Activated T-helper 2 cell treated with anti-CD3 and anti-CD28 coated beads, Interferon-gamma antibody, Interleukin-2, Interleukin-4, amounts not matched to agents 10 μg/mL and 5 μg/mL and 100 μg/mL, durations not matched to agents 14 hours and 24 hours and 36 hours (primary cell): ENCODE data around the gene PPEF2. TPM values are rescaled to one million over a fixed set of nuclear protein-coding genes. Genes with fewer than 3 reads are reported as not detected.
"Not testable (repeated sequence)": the region's sequence is repeated elsewhere in the genome, so short reads cannot be mapped to it uniquely, and the experiment has no call there.

Experiments
- DNase-seq: peaks from one replicate; pipeline ENCODE4 v3.0.0; 2021; ENCODE audit warnings: low spot score
- H3K27ac Mint-ChIP-seq: one replicate; pipeline ENCODE4 v1.8.0; 2021; ENCODE audit warnings: mixed read lengths
- H3K27me3 Mint-ChIP-seq: one replicate; pipeline ENCODE4 v1.8.0; 2021; ENCODE audit warnings: low read depth, mixed read lengths
- H3K36me3 Mint-ChIP-seq: one replicate; pipeline ENCODE4 v1.8.0; 2021; ENCODE audit warnings: low read depth, mixed read lengths
- H3K4me1 Mint-ChIP-seq: one replicate; pipeline ENCODE4 v1.8.0; 2021; ENCODE audit warnings: low read depth, mixed read lengths
- H3K4me3 Mint-ChIP-seq: one replicate; pipeline ENCODE4 v1.8.0; 2021; ENCODE audit warnings: low read depth, mild to moderate bottlenecking, moderate library complexity, mixed read lengths
- H3K9me3 Mint-ChIP-seq: one replicate; pipeline ENCODE4 v1.8.0; 2021; ENCODE audit warnings: mixed read lengths
- intact Hi-C: fragments of 100-400 bp; cut with micrococcal nuclease; formaldehyde crosslinking; loops from one replicate; pipeline ENCODE4 v1.15.1; 2023
- total RNA-seq: library from RNA; stranded (reverse); gene quantifications from 2 replicates; pipeline ENCODE4 v1.2.3, GENCODE V29; 2022

Gene PPEF2
- total RNA-seq, 1 donor from 2014 or later = not detected

GRCh38 chr4:75920327-75920726, 18.1 kb upstream of the PPEF2 start:
- peaks cover 4% of the 10 kb centered on the region for H3K4me1 Mint-ChIP-seq
- no peak overlapping the region for H3K27ac Mint-ChIP-seq
- no peak for DNase-seq
- intact Hi-C loops = no loop called here
- H3K4me3 Mint-ChIP-seq = no peak overlapping the region
- H3K9me3 Mint-ChIP-seq = no peaks in the 10 kb centered on the region
- peaks cover 47% of the 10 kb centered on the region for H3K36me3 Mint-ChIP-seq
- H3K27me3 Mint-ChIP-seq = no peaks in the 10 kb centered on the region

- no peak overlapping the region for H3K4me3 Mint-ChIP-seq
- DNase-seq = no peak
- peaks cover 4% of the 10 kb centered on the region for H3K4me1 Mint-ChIP-seq
- no peaks in the 10 kb centered on the region for H3K9me3 Mint-ChIP-seq
- no peak overlapping the region for H3K27ac Mint-ChIP-seq
- intact Hi-C loops = loop anchor here (10.0 kb wide), 1 partner anchor 145 kb away; no protein-coding TSS in a partner anchor
- H3K27me3 Mint-ChIP-seq = no peaks in the 10 kb centered on the region
- H3K36me3 Mint-ChIP-seq = peaks cover 43% of the 10 kb centered on the region
These were observed 17.7 kb upstream of the PPEF2 start for GRCh38 chr4:75919920-75920319.

- peak; percentile 18 for DNase-seq
- no peak overlapping the region for H3K27ac Mint-ChIP-seq
- H3K4me3 Mint-ChIP-seq = no peak overlapping the region
- no peaks in the 10 kb centered on the region for H3K9me3 Mint-ChIP-seq
- peaks cover 1% of the 10 kb centered on the region for H3K4me1 Mint-ChIP-seq
- no peaks in the 10 kb centered on the region for H3K27me3 Mint-ChIP-seq
- intact Hi-C loops = loop anchor here (2.0 to 10.0 kb wide), 2 partner anchors 25 to 149 kb away; partner anchors contain the start of gene NAAA
- H3K36me3 Mint-ChIP-seq = peaks cover 29% of the 10 kb centered on the region
These were observed 13.9 kb upstream of the PPEF2 start for GRCh38 chr4:75916091-75916661.

GRCh38 chr4:75912968-75913367, 10.7 kb upstream of the PPEF2 start:
- DNase-seq = no peak
- Mint-ChIP-seq H3K4me1 (peaks cover 1% of the 10 kb centered on the region), H3K36me3 (peaks cover 18% of the 10 kb centered on the region), H3K27me3 (no peaks in the 10 kb centered on the region), H3K4me3 (no peak overlapping the region), H3K27ac (no peak overlapping the region), H3K9me3 (no peaks in the 10 kb centered on the region)
- intact Hi-C loops = loop anchor here (10.0 kb wide), 1 partner anchor 152 kb away; no protein-coding TSS in a partner anchor

- intact Hi-C loops = loop anchor here (10.0 kb wide), 1 partner anchor 154 kb away; no protein-coding TSS in a partner anchor
- not testable (repeated sequence) for H3K4me1 Mint-ChIP-seq
These were observed 8.6 kb upstream of the PPEF2 start for GRCh38 chr4:75910831-75911230.

GRCh38 chr4:75909405-75909804, 7.2 kb upstream of the PPEF2 start:
- H3K36me3 Mint-ChIP-seq = peaks cover 14% of the 10 kb centered on the region
- intact Hi-C loops = no loop called here
- no peaks in the 10 kb centered on the region for H3K4me1 Mint-ChIP-seq
- no peak for DNase-seq
- H3K4me3 Mint-ChIP-seq = no peak overlapping the region
- no peak overlapping the region for H3K27ac Mint-ChIP-seq
- H3K27me3 Mint-ChIP-seq = no peaks in the 10 kb centered on the region
- H3K9me3 Mint-ChIP-seq = no peaks in the 10 kb centered on the region

More at GRCh38 chr4:75910831-75911230, 8.6 kb upstream of the PPEF2 start:
- peaks cover 14% of the 10 kb centered on the region for H3K36me3 Mint-ChIP-seq
- DNase-seq, H3K27me3 Mint-ChIP-seq, H3K9me3 Mint-ChIP-seq, H3K27ac Mint-ChIP-seq, H3K4me3 Mint-ChIP-seq: not testable (repeated sequence)

GRCh38 chr4:75908555-75908954, 6.3 kb upstream of the PPEF2 start:
- H3K27ac Mint-ChIP-seq = no peak overlapping the region
- H3K4me1 Mint-ChIP-seq = no peaks in the 10 kb centered on the region
- H3K9me3 Mint-ChIP-seq = no peaks in the 10 kb centered on the region
- H3K27me3 Mint-ChIP-seq = no peaks in the 10 kb centered on the region
- no peak for DNase-seq
- H3K4me3 Mint-ChIP-seq = no peak overlapping the region
- peaks cover 9% of the 10 kb centered on the region for H3K36me3 Mint-ChIP-seq
- intact Hi-C loops = no loop called here

GRCh38 chr4:75907966-75908365, 5.7 kb upstream of the PPEF2 start:
- no peaks in the 10 kb centered on the region for H3K4me1 Mint-ChIP-seq
- no peaks in the 10 kb centered on the region for H3K9me3 Mint-ChIP-seq
- intact Hi-C loops = no loop called here
- no peak overlapping the region for H3K4me3 Mint-ChIP-seq
- no peaks in the 10 kb centered on the region for H3K27me3 Mint-ChIP-seq
- H3K36me3 Mint-ChIP-seq = peaks cover 9% of the 10 kb centered on the region
- no peak overlapping the region for H3K27ac Mint-ChIP-seq
- no peak for DNase-seq

GRCh38 chr4:75904076-75904475, 1.8 kb upstream of the PPEF2 start:
- DNase-seq = no peak
- Mint-ChIP-seq H3K27me3 (peaks cover 15% of the 10 kb centered on the region), H3K4me3 (no peak overlapping the region), H3K4me1 (no peaks in the 10 kb centered on the region), H3K36me3 (no peaks in the 10 kb centered on the region), H3K27ac (no peak overlapping the region), H3K9me3 (no peaks in the 10 kb centered on the region)
- intact Hi-C loops = no loop called here

GRCh38 chr4:75898536-75898935, 3.7 kb downstream of the PPEF2 start:
- H3K4me3 Mint-ChIP-seq = no peak overlapping the region
- H3K27me3 Mint-ChIP-seq = peaks cover 18% of the 10 kb centered on the region
- intact Hi-C loops = no loop called here
- no peaks in the 10 kb centered on the region for H3K36me3 Mint-ChIP-seq
- no peaks in the 10 kb centered on the region for H3K9me3 Mint-ChIP-seq
- no peak overlapping the region for H3K27ac Mint-ChIP-seq
- DNase-seq = no peak
- no peaks in the 10 kb centered on the region for H3K4me1 Mint-ChIP-seq

- Mint-ChIP-seq H3K4me1 (no peaks in the 10 kb centered on the region), H3K9me3 (no peaks in the 10 kb centered on the region), H3K4me3 (no peak overlapping the region), H3K27me3 (peaks cover 11% of the 10 kb centered on the region), H3K36me3 (no peaks in the 10 kb centered on the region), H3K27ac (no peak overlapping the region)
- no peak for DNase-seq
- intact Hi-C loops = no loop called here
These were observed 6.4 kb downstream of the PPEF2 start for GRCh38 chr4:75895744-75896314.

GRCh38 chr4:75892508-75892907, 9.7 kb downstream of the PPEF2 start:
- peaks cover 10% of the 10 kb centered on the region for H3K27me3 Mint-ChIP-seq
- H3K36me3 Mint-ChIP-seq = no peaks in the 10 kb centered on the region
- H3K27ac Mint-ChIP-seq = no peak overlapping the region
- H3K4me3 Mint-ChIP-seq = no peak overlapping the region
- H3K4me1 Mint-ChIP-seq = no peaks in the 10 kb centered on the region
- no peak for DNase-seq
- intact Hi-C loops = no loop called here
- no peaks in the 10 kb centered on the region for H3K9me3 Mint-ChIP-seq

GRCh38 chr4:75891611-75892010, 10.6 kb downstream of the PPEF2 start:
- Mint-ChIP-seq H3K27me3 (peaks cover 10% of the 10 kb centered on the region), H3K27ac (no peak overlapping the region), H3K4me1 (no peaks in the 10 kb centered on the region), H3K9me3 (no peaks in the 10 kb centered on the region), H3K4me3 (no peak overlapping the region), H3K36me3 (no peaks in the 10 kb centered on the region)
- intact Hi-C loops = no loop called here
- no peak for DNase-seq
